GM12878 (cell line): Measurements from ENCODE around the gene DPRX. TPM values are rescaled to one million over a fixed set of nuclear protein-coding genes. Genes with fewer than 3 reads are reported as not detected.

Experiments used
- ATAC-seq: fragments of 200-7000 bp; cut with Tn5 transposase; 3 replicates; pipeline ENCODE4 v1.9.1; 2020; ENCODE audit warnings: mild to moderate bottlenecking, moderate library complexity
- BruUV-seq: library from RNA; stranded (reverse); fragments of 400-500 nt; replicated peaks from 2 replicates; lab custom pipeline; 2021; lab: Mats Ljungman, UMichigan
- CTCF ChIA-PET: fragments of 300-600 bp; sonication (Branson Sonifier 250); formaldehyde crosslinking; extraction: SDS; loops from one replicate; lab custom pipeline; 2021; ENCODE audit warnings: inconsistent platforms; lab: Yijun Ruan, JAX
- POLR2A ChIA-PET: fragments of 350-600 bp; formaldehyde crosslinking; extraction: SDS; loops from one replicate; lab custom pipeline; 2021; ENCODE audit warnings: inconsistent platforms; lab: Charles Lee
- RAD21 ChIA-PET: fragments of 300-600 bp; sonication (Branson Sonifier 250); formaldehyde crosslinking; loops from one replicate; lab custom pipeline; 2023; ENCODE audit warnings: antibody characterized with exemption; ENCODE audit not compliant: unreplicated experiment; lab: Charles Lee
- SMC1A ChIA-PET: fragments of 300-600 bp; sonication (Branson Sonifier 250); formaldehyde crosslinking; loops from one replicate; lab custom pipeline; 2023; ENCODE audit not compliant: unreplicated experiment, uncharacterized antibody; lab: Charles Lee
- DNase-seq: peaks from one replicate; pipeline ENCODE4 v3.0.0-alpha.2; 2011; ENCODE audit warnings: low read depth, low spot score
- FAIRE-seq: peaks from 3 replicates; lab custom pipeline; 2011; peaks lifted over from hg19 to GRCh38; lab: Jason Lieb, UNC
- H2AFZ ChIP-seq: 2 replicates; pipeline ENCODE4 v1.6.0; 2011; ENCODE audit warnings: low read depth, low read length, control low read depth; ENCODE audit not compliant: control insufficient read depth
- H3K27ac ChIP-seq: 2 replicates; pipeline ENCODE4 v1.5.1; 2011; ENCODE audit warnings: control low read depth; ENCODE audit not compliant: control insufficient read depth, insufficient read depth
- H3K27me3 ChIP-seq, 2 experiments: replicated peaks in 1 of 2; 2 replicates each; pipeline versions ENCODE4 v1.6.0 to v1.6.1; 2011; ENCODE audit warnings: low read length in 1 of 2; ENCODE audit not compliant: control insufficient read depth in 2 of 2, insufficient read depth in 2 of 2
- H3K36me3 ChIP-seq, 2 experiments: 2 replicates each; pipeline ENCODE4 v1.5.1; 2011; ENCODE audit warnings: low read length in 1 of 2; ENCODE audit not compliant: control insufficient read depth in 2 of 2, insufficient read depth in 2 of 2
- H3K4me1 ChIP-seq: 2 replicates; pipeline ENCODE4 v1.6.1; 2011; ENCODE audit warnings: mild to moderate bottlenecking, low read length, moderate library complexity, mixed read lengths; ENCODE audit not compliant: control insufficient read depth, insufficient read depth
- H3K4me2 ChIP-seq: 2 replicates; pipeline ENCODE4 v1.6.0; 2011; ENCODE audit warnings: control low read depth; ENCODE audit not compliant: control insufficient read depth, insufficient read depth
- H3K4me3 ChIP-seq: fragments of 200-600 bp; sonication (generic); 2 replicates; pipeline ENCODE4 v1.5.1; 2016
- H3K79me2 ChIP-seq: 2 replicates; pipeline ENCODE4 v1.6.0; 2011; ENCODE audit warnings: low read length; ENCODE audit not compliant: control insufficient read depth, insufficient read depth
- H3K9ac ChIP-seq: 2 replicates; pipeline ENCODE4 v1.8.0; 2011; ENCODE audit warnings: low read length, control low read depth, mixed read lengths; ENCODE audit not compliant: control insufficient read depth, insufficient read depth
- H3K9me3 ChIP-seq: replicated peaks from 3 replicates; pipeline ENCODE4 v1.5.1; 2011; ENCODE audit warnings: mild to moderate bottlenecking, low read length; ENCODE audit not compliant: control insufficient read depth, insufficient read depth
- H4K20me1 ChIP-seq: 2 replicates; pipeline ENCODE4 v1.6.0; 2011; ENCODE audit not compliant: control insufficient read depth, insufficient read depth
- EGR1 ChIP-seq, 2 experiments: IDR thresholded peaks; 1 replicate in 1 of 2; 2 replicates in 1 of 2; pipeline ENCODE4 v1.6.1; 2011 to 2012; ENCODE audit warnings: low read depth in 2 of 2, low read length in 2 of 2, borderline replicate concordance in 1 of 2, mild to moderate bottlenecking in 1 of 2, moderate library complexity in 1 of 2
- HDAC2 ChIP-seq: fragments of 200-600 bp; sonication (generic); IDR thresholded peaks from 2 replicates; pipeline ENCODE4 v1.6.1; 2017
- NRF1 ChIP-seq: conservative IDR thresholded peaks from 2 replicates; pipeline ENCODE4 v1.6.1; 2011; ENCODE audit warnings: mild to moderate bottlenecking, low read depth, low read length, improper control_type of control experiment
- whole genome bisulfite sequencing: methylation state at CpG from one replicate; pipeline ENCODE4 v1.1.6; 2016; ENCODE audit warnings: low lambda C conversion rate; ENCODE audit not compliant: insufficient replicate concordance, insufficient coverage; ENCODE audit errors: missing lambda C conversion rate; 5-methylcytosine and 5-hydroxymethylcytosine counted together
- in situ Hi-C: fragments of 300-500 bp; cut with MboI; formaldehyde crosslinking; loops from 9 replicates; pipeline ENCODE4 v1.14.3; 2018; ENCODE audit warnings: mixed read lengths
- intact Hi-C: fragments of 100-400 bp; cut with micrococcal nuclease; formaldehyde crosslinking; loops from one replicate; pipeline ENCODE4 v1.14.2; 2022; ENCODE audit not compliant: unreplicated experiment
- polyA plus RNA-seq, 11 experiments: library from polyadenylated mRNA; depleted of rRNA in 4 of 11; unstranded in 6 of 11; stranded (reverse) in 5 of 11; fragments of >200 nt; fragmentation: Nextera tagmentation in 4 of 11; fragmentation: Illumina TruSeq in 1 of 11; extraction: Ambion mirVana in 4 of 11; extraction: Trizol in 1 of 11; gene quantifications; 1 replicate in 1 of 11; 2 replicates in 10 of 11; pipeline versions ENCODE4 v1.2.1 to v1.2.3, GENCODE V29; 2011 to 2016; ENCODE audit warnings: inconsistent platforms in 2 of 11, missing spikeins in 2 of 11, low read depth in 1 of 11
- total RNA-seq, 4 experiments: library from RNA; depleted of rRNA in 3 of 4; stranded (reverse); fragments of >200 nt in 3 of 4; fragmentation: Illumina TruSeq in 1 of 4; extraction: Trizol in 1 of 4; gene quantifications; 2 replicates each; pipeline versions ENCODE4 v1.2.1 to v1.2.3, GENCODE V29; 2013 to 2021
- TF ChIP-seq, protein P1 (sequence below): fragments of 450-650 bp; formaldehyde crosslinking; IDR thresholded peaks from 2 replicates; pipeline ENCODE4 v1.4.0; 2020; ENCODE audit warnings: mild to moderate bottlenecking, moderate library complexity

DPRX gene
- total and polyA plus RNA-seq, 10 of the 15 experiments (the other 5 are each of a cell fraction or from before 2014, with no cell fraction given), result not detected

DNA sequence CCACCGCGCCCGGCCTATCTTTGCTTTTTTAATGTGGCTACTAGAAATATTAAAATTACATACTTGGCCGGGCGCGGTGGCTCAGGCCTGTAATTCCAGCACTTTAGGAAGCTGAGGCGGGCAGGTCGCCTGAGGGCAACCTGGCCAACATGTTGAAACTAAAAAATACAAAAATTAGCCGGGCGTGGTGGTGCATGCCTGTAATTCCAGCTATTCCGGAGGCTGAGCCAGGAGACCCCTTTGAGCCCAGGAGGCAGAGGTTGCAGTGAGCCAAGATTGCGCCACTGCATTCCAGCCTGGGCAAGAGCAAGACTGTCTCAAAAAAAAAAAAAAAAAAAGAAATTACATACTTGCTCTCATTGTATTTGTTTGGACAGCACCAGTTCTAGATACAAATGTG lies 34.8 kb upstream of the DPRX start:
- 54% methylated on average over 12 of the region's 12 CpGs for WGBS

More for the DNA sequence above, 34.8 kb upstream of the DPRX start:
- Histone ChIP-seq H3K9ac (no peak overlapping the region), H3K4me2 (no peak overlapping the region), H3K27ac (no peak overlapping the region), H3K9me3 (no peaks in the 10 kb centered on the region; the same call in 2 of the 3 replicates), H3K27me3 (no peaks in the 10 kb centered on the region), H3K36me3 (no peaks in the 10 kb centered on the region), H3K79me2 (no peaks in the 10 kb centered on the region), H3K4me3 (no peak overlapping the region), H2AFZ (no peak overlapping the region), H4K20me1 (no peaks in the 10 kb centered on the region), H3K4me1 (no peaks in the 10 kb centered on the region)
- RAD21 ChIA-PET, result no interaction called here
- ATAC-seq, result no peak
- BruUV-seq, result no TSS peak
- no peak for DNase-seq
- CTCF ChIA-PET, result no interaction called here
- intact Hi-C loops (no loop called here), in situ Hi-C loops (no loop called here)
- POLR2A ChIA-PET, result no interaction called here
- SMC1A ChIA-PET, result no interaction called here
- FAIRE-seq, result no peak
- no peak for TF ChIP-seq EGR1 (IDR thresholded peaks at IDR 0.05; ENCODE audit: borderline replicate concordance in 1 of 2, low read depth in 2 of 2, low read length in 2 of 2)
- no peak for TF ChIP-seq HDAC2
- TF ChIP-seq, protein P1, sequence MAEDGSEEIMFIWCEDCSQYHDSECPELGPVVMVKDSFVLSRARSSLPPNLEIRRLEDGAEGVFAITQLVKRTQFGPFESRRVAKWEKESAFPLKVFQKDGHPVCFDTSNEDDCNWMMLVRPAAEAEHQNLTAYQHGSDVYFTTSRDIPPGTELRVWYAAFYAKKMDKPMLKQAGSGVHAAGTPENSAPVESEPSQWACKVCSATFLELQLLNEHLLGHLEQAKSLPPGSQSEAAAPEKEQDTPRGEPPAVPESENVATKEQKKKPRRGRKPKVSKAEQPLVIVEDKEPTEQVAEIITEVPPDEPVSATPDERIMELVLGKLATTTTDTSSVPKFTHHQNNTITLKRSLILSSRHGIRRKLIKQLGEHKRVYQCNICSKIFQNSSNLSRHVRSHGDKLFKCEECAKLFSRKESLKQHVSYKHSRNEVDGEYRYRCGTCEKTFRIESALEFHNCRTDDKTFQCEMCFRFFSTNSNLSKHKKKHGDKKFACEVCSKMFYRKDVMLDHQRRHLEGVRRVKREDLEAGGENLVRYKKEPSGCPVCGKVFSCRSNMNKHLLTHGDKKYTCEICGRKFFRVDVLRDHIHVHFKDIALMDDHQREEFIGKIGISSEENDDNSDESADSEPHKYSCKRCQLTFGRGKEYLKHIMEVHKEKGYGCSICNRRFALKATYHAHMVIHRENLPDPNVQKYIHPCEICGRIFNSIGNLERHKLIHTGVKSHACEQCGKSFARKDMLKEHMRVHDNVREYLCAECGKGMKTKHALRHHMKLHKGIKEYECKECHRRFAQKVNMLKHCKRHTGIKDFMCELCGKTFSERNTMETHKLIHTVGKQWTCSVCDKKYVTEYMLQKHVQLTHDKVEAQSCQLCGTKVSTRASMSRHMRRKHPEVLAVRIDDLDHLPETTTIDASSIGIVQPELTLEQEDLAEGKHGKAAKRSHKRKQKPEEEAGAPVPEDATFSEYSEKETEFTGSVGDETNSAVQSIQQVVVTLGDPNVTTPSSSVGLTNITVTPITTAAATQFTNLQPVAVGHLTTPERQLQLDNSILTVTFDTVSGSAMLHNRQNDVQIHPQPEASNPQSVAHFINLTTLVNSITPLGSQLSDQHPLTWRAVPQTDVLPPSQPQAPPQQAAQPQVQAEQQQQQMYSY, result no peak
- TF ChIP-seq NRF1, result no peak
